Mucosa of descending colon (tissue), 3 donors: ENCODE measurements around the gene MAG. TPM values are rescaled to one million over a fixed set of nuclear protein-coding genes. Genes with fewer than 3 reads are reported as not detected.

Experiments
- ATAC-seq: fragments of 200-7000 bp; cut with Tn5 transposase; one replicate; pipeline ENCODE4 v1.9.1; 2020; ENCODE audit warnings: mild to moderate bottlenecking, moderate library complexity
- DNase-seq, 3 donors: peaks; one replicate each; pipeline ENCODE4 v3.0.0-alpha.2; 2020
- H3K36me3 ChIP-seq: fragments of 200-600 bp; one replicate; pipeline ENCODE4 v1.8.0; 2021; ENCODE audit warnings: low read depth, mild to moderate bottlenecking
- H3K4me1 ChIP-seq: fragments of 200-600 bp; one replicate; pipeline ENCODE4 v1.8.0; 2021; ENCODE audit warnings: low read depth, mild to moderate bottlenecking
- H3K4me3 ChIP-seq: fragments of 200-600 bp; one replicate; pipeline ENCODE4 v1.8.0; 2021; ENCODE audit warnings: mild to moderate bottlenecking
- H3K9me3 ChIP-seq: fragments of 200-600 bp; one replicate; pipeline ENCODE4 v1.8.0; 2021; ENCODE audit warnings: mild to moderate bottlenecking
- CTCF ChIP-seq: fragments of 200-600 bp; IDR thresholded peaks from one replicate; pipeline ENCODE4 v1.8.0; 2022; ENCODE audit warnings: antibody characterized with exemption, mild to moderate bottlenecking
- intact Hi-C, 2 donors: fragments of 100-400 bp; cut with DNase I in 1 of 2; cut with micrococcal nuclease in 1 of 2; formaldehyde crosslinking; loops; one replicate each; pipeline versions ENCODE4 v1.11.0 to v1.11.1; 2022; cut with DNase I, micrococcal nuclease
- total RNA-seq, 3 donors: library from RNA; stranded (reverse); fragmentation: NEBNext Ultra II Directional in 2 of 3; extraction: Animal tissue kit (Norgen Biotek cat#: 25700) in 2 of 3; gene quantifications; one replicate each; pipeline versions ENCODE4 v1.2.1 to v1.2.4, GENCODE V29; 2021 to 2023
- donor health status: DM: no; HTN: no; CAD: no; lungs with moderate emphysema.
- donor health status: DM: no; HTN: no; CAD: no.
- donor health status: DM: no; HTN: yes; CAD: no.

Gene MAG
- total RNA-seq, 3 donors from 2014 or later: 0.80 TPM; not detected in 2

DNA sequence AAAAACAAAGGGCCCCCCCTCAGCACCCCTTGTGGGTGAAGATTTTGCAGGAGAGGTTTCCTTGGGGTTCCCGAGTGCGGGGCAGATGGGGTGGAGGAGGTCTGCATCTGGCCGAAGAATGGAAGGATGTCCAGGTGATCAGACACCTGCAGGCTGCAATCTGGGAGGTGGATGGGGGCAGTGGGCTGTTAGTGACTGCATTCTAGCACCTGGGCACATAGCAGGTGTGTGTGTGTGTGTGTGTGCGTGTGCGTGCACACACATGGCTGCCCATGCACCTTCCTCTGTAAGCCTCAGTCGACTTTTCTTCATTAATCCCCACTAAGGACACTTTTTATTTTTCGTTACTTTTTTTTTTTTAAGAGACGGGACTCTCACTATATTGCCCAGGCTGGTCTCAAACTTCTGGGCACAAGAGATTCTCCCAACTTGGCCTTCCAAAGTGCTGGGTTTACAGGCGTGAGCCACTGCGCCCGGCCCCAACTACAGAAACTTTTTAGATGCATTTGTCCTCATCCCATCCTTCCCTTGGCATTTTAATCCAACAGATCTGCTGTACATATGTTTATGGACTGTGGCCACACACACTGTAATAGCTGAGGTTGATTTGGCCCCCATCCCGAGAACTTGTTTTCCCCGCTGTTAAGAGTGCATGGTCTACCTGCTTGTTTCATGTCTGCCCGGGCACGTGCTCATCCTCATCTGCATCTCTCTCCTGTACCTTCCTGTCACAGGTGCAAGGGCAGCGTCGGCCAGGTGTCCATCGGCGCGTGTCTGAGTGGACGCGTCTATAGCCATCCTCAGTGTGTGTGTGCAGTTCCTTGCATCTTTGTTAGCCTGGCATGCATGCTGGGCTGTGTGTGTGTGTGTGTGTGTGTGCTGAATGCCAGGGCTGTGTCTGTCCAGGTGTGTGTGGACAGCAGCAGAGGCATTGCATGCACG is 731 bp downstream of the MAG start:
- Histone ChIP-seq H3K36me3 (no peaks in the 10 kb centered on the region), H3K4me1 (no peaks in the 10 kb centered on the region), H3K9me3 (no peaks in the 10 kb centered on the region), H3K4me3 (no peak overlapping the region)
- DNase-seq (no peak), ATAC-seq (no peak)
- no peak for TF ChIP-seq CTCF
- intact Hi-C loops: no loop called here

DNA sequence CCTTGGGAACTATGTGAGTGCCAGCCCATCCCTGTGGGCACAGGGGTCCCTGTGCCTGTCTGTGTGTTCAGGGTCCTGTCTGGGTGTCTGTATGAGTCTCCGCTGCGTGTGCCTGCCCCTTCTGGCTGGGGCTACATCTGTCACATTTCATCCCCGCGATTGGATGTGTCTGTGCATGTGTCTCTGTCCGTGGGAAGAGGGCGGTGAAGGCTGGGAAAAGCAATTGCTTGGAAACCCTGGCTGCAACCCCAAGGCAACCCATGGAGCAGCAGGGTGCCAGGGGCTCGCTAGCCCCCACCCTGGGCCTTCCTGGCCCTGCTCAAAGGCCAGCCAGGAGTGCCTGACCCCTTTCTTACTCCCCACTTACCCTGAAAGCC is 1.4 kb downstream of the MAG start:
- H3K9me3 ChIP-seq: no peaks in the 10 kb centered on the region
- intact Hi-C loops: no loop called here
- no peak for TF ChIP-seq CTCF
- no peaks in the 10 kb centered on the region for H3K4me1 ChIP-seq
- ATAC-seq: no peak
- no peaks in the 10 kb centered on the region for H3K36me3 ChIP-seq
- DNase-seq: no peak
- H3K4me3 ChIP-seq: no peak overlapping the region

GRCh38 chr19:35293808-35294207 is 1.8 kb downstream of the MAG start:
- intact Hi-C loops: no loop called here
- Histone ChIP-seq H3K9me3 (no peaks in the 10 kb centered on the region), H3K4me1 (no peaks in the 10 kb centered on the region), H3K36me3 (no peaks in the 10 kb centered on the region), H3K4me3 (no peak overlapping the region)
- ATAC-seq (no peak), DNase-seq (no peak)
- no peak for TF ChIP-seq CTCF

GRCh38 chr19:35294328-35294727 is 2.4 kb downstream of the MAG start:
- H3K4me1 ChIP-seq: no peaks in the 10 kb centered on the region
- DNase-seq (no peak), ATAC-seq (no peak)
- no peaks in the 10 kb centered on the region for H3K36me3 ChIP-seq
- H3K9me3 ChIP-seq: no peaks in the 10 kb centered on the region
- no peak overlapping the region for H3K4me3 ChIP-seq
- no peak for TF ChIP-seq CTCF
- intact Hi-C loops: no loop called here

DNA sequence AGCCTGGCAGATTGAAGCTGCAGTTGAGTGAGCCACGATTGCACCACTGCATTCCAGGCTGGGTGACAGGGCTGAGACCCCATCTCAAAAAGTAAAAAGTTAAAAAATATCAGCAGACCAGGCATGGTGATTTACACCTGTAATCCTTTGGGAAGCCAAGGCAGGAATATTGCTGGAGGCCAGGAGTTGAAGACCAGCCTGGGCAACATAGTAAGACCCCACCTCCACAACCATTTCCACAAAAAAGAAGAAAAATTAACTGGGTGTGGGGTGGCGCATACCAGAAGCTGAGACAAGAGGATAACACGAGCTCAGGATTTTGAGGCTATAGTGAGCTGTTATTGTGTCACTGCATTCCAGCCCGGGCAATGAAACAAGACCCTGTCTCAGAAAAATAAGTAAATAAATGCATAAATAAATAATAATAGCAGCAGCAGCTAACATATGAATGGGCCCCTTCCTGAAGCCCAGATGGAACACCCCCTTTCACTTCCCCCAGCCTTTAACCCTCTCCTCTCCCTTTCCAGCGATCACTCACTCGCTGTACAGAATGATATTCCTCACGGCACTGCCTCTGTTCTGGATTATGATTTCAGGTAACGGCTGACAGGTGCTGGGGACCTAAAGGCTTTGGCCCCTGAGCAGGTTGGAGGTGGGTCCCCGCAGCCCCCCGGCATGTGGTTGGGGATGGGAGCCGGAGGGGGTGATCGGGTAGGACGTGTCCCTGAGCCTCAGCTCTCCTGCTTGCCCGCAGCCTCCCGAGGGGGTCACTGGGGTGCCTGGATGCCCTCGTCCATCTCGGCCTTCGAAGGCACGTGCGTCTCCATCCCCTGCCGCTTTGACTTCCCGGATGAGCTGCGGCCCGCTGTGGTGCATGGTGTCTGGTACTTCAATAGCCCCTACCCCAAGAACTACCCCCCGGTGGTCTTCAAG is 3.2 kb downstream of the MAG start:
- DNase-seq (peak in 1 of 3 donors; percentile 55), ATAC-seq (no peak)
- intact Hi-C loops: no loop called here
- Histone ChIP-seq H3K9me3 (no peaks in the 10 kb centered on the region), H3K4me1 (no peaks in the 10 kb centered on the region), H3K4me3 (no peak overlapping the region), H3K36me3 (no peaks in the 10 kb centered on the region)
- no peak for TF ChIP-seq CTCF
